ENCODE results near the gene TP53BP1. TPM values are rescaled to one million over a fixed set of nuclear protein-coding genes. Genes with fewer than 3 reads are reported as not detected.
A peak's percentile ranks its signal among the peaks of the same experiment; 100 is the strongest.

The TP53BP1 gene
- total RNA-seq, 4 donors from 2014 or later: 46.4 to 98.0 (median 72.7) TPM

- 15 to 16% methylated on average over 23 to 36 of the region's 39 CpGs for WGBS, 2 donors
- intact Hi-C loops (cut with DNase I): no loop called here
- DNase-seq: peak in 1 of 2 donors; percentile 15
- Histone ChIP-seq H3K9me3 (no peaks in the 10 kb centered on the region), H3K4me3 (replicated peaks in 1 of 3) (peak overlapping the region in 2 of 3 donors; percentile 26 to 32), H3K27ac (no peak overlapping the region), H3K36me3 (no peaks in the 10 kb centered on the region), H3K27me3 (no peaks in the 10 kb centered on the region), H3K4me1 (peaks cover 7 to 11% of the 10 kb centered on the region in 2 donors)
- TF ChIP-seq, protein P1, sequence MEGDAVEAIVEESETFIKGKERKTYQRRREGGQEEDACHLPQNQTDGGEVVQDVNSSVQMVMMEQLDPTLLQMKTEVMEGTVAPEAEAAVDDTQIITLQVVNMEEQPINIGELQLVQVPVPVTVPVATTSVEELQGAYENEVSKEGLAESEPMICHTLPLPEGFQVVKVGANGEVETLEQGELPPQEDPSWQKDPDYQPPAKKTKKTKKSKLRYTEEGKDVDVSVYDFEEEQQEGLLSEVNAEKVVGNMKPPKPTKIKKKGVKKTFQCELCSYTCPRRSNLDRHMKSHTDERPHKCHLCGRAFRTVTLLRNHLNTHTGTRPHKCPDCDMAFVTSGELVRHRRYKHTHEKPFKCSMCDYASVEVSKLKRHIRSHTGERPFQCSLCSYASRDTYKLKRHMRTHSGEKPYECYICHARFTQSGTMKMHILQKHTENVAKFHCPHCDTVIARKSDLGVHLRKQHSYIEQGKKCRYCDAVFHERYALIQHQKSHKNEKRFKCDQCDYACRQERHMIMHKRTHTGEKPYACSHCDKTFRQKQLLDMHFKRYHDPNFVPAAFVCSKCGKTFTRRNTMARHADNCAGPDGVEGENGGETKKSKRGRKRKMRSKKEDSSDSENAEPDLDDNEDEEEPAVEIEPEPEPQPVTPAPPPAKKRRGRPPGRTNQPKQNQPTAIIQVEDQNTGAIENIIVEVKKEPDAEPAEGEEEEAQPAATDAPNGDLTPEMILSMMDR (IDR thresholded peaks at IDR 0.05): no peak
- no peak for TF ChIP-seq POLR2A (IDR thresholded peaks at IDR 0.05)
Observed at GRCh38 chr15:43511012-43511885, 18.3 kb upstream of the TP53BP1 start.

GRCh38 chr15:43510200-43511011 is 17.4 kb upstream of the TP53BP1 start:
- Histone ChIP-seq H3K27ac (peak overlapping the region; percentile 17 to 70 (median 62)), H3K4me1 (peaks cover 7 to 11% of the 10 kb centered on the region in 2 donors), H3K36me3 (no peaks in the 10 kb centered on the region), H3K9me3 (no peaks in the 10 kb centered on the region), H3K27me3 (no peaks in the 10 kb centered on the region), H3K4me3 (replicated peaks in 1 of 3) (peak overlapping the region; percentile 26 to 91 (median 49))
- peak in 1 of 2 donors; percentile 62 for TF ChIP-seq POLR2A (IDR thresholded peaks at IDR 0.05)
- TF ChIP-seq, protein P1 (IDR thresholded peaks at IDR 0.05): peak in 1 of 6 experiments; percentile 35
- 0% methylated on average over 18 to 32 of the region's 41 CpGs for WGBS, 2 donors
- DNase-seq: peak; percentile 99 to 100
- intact Hi-C loops (cut with DNase I): no loop called here

DNA sequence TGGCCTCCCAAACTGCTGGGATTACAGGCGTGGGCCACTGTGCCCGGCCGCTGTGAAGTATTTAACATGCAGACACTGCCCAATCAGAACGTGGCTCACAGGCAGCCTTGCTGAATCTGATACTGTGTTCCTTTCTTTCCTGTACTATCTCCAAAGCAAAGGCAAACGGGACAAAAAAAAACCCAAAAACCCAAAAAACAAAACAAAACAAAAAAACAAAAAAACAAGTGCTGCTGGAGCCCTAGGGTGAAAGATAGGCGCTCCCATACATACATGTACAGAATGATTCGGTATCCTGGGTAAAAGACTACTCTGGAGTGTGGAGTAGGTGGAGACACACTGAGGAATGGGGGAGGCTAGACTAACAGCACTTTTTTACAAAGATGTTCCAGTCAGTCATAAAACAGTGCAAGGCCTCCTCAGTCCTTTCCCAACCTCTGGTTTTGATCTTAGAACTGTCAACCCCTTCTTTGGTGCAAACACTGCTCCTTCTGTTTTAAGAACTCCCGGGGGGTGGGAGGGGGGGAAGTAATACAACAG is 16.8 kb upstream of the TP53BP1 start:
- Histone ChIP-seq H3K4me1 (peaks cover 7 to 11% of the 10 kb centered on the region in 2 donors), H3K4me3 (replicated peaks in 1 of 3) (peak overlapping the region in 1 of 3 donors; percentile 26), H3K9me3 (no peaks in the 10 kb centered on the region), H3K36me3 (no peaks in the 10 kb centered on the region), H3K27ac (peak overlapping the region; percentile 17 to 70 (median 62)), H3K27me3 (no peaks in the 10 kb centered on the region)
- 52 to 54% methylated on average over 8 of the region's 8 CpGs for WGBS, 2 donors
- intact Hi-C loops (cut with DNase I): no loop called here
- no peak for TF ChIP-seq POLR2A (IDR thresholded peaks at IDR 0.05)
- TF ChIP-seq, protein P1 (IDR thresholded peaks at IDR 0.05): no peak
- DNase-seq: no peak

DNA sequence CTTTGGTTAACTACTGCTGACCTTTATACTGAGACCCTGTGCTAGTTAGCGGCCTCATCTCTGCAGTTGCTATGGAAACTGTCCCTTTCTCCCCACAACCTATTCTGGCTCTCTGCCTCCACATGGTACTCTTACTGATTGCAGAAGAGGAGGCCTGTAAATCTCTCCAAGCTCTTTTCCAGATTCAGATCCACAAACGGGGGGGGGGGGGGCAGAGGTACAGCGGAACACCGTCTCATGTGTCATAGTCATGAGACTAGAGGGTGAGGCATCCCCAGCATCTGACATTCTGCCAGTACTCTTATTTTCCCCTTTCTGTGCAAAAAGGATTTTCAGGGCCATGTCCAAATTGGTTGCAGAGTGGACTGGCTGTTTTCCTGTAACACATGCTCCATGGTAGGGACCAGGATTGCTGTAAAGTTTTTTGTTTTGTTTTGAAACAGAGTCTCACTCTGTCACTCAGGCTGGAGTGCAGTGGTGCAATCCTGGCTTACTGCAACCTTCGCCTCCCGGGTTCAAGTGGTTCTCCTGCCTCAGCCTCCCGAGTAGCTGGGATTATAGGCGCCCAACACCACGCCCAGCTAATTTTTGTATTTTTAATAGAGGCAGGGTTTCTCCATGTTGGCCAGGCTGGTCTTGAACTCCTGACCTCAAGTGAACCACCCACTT is 16.2 kb upstream of the TP53BP1 start:
- Histone ChIP-seq H3K27ac (peak overlapping the region in 1 of 3 donors; percentile 62), H3K9me3 (no peaks in the 10 kb centered on the region), H3K4me1 (peaks cover 7 to 11% of the 10 kb centered on the region in 2 donors), H3K36me3 (no peaks in the 10 kb centered on the region), H3K4me3 (replicated peaks in 1 of 3) (no peak overlapping the region), H3K27me3 (no peaks in the 10 kb centered on the region)
- 60 to 62% methylated on average over 9 of the region's 9 CpGs for WGBS, 2 donors
- DNase-seq: no peak
- TF ChIP-seq, protein P1 (IDR thresholded peaks at IDR 0.05): no peak
- no peak for TF ChIP-seq POLR2A (IDR thresholded peaks at IDR 0.05)
- intact Hi-C loops (cut with DNase I): no loop called here
